Esophagus squamous epithelium (tissue), 5 donors: ENCODE results near the gene KLRC2. TPM values are rescaled to one million over a fixed set of nuclear protein-coding genes. Genes with fewer than 3 reads are reported as not detected.
"Not testable (repeated sequence)": the region's sequence is repeated elsewhere in the genome, so short reads cannot be mapped to it uniquely, and the experiment has no call there.

Experiments
- DNase-seq: peaks from one replicate; lab custom pipeline; 2025; lab: John Stamatoyannopoulos, UW
- H3K27ac ChIP-seq, 4 donors: fragments of 200-600 bp; sonication (generic); one replicate each; pipeline ENCODE4 v1.5.1; 2016 to 2019; ENCODE audit warnings: mild to moderate bottlenecking in 1 of 4
- H3K27me3 ChIP-seq, 4 donors: fragments of 200-600 bp; sonication (generic); 1 replicate in 3 of 4; 2 replicates in 1 of 4; pipeline versions ENCODE4 v1.5.1 to v1.6.0; 2017 to 2021; ENCODE audit warnings: antibody characterized with exemption in 1 of 4
- H3K36me3 ChIP-seq, 3 donors: fragments of 200-600 bp; sonication (generic); one replicate each; pipeline ENCODE4 v1.5.1; 2016 to 2019
- H3K4me1 ChIP-seq, 3 donors: fragments of 200-600 bp; sonication (generic); one replicate each; pipeline ENCODE4 v1.5.1; 2017 to 2019
- H3K4me3 ChIP-seq, 4 donors: fragments of 200-600 bp; sonication (generic); 1 replicate in 3 of 4; 2 replicates in 1 of 4; pipeline ENCODE4 v1.5.1; 2016 to 2019; ENCODE audit warnings: mild to moderate bottlenecking in 2 of 4, moderate library complexity in 1 of 4
- H3K9me3 ChIP-seq, 3 donors: fragments of 200-600 bp; sonication (generic); one replicate each; pipeline ENCODE4 v1.5.1; 2016 to 2019
- CTCF ChIP-seq, 6 experiments: fragments of 450-650 bp in 4 of 6; fragments of 200-600 bp in 2 of 6; sonication (generic) in 2 of 6; IDR thresholded peaks; one replicate each; pipeline ENCODE4 v1.5.1; 2016 to 2019; ENCODE audit warnings: antibody characterized with exemption in 6 of 6, mild to moderate bottlenecking in 4 of 6, moderate library complexity in 4 of 6
- POLR2A ChIP-seq, 4 donors: fragments of 450-650 bp; IDR thresholded peaks; one replicate each; pipeline ENCODE4 v1.6.1; 2017; ENCODE audit warnings: antibody characterized with exemption in 4 of 4, mild to moderate bottlenecking in 4 of 4, moderate library complexity in 3 of 4
- WGBS, 2 donors: methylation state at CpG; one replicate each; pipeline ENCODE4 v1.1.5; 2018; 5-methylcytosine and 5-hydroxymethylcytosine counted together
- intact Hi-C: fragments of 100-400 bp; cut with DNase I; formaldehyde crosslinking; loops from one replicate; pipeline ENCODE4 v1.15.0; 2022
- total RNA-seq, 4 donors: library from RNA; depleted of rRNA; stranded (reverse); fragments of >200 nt; gene quantifications; one replicate each; pipeline ENCODE4 v1.1.0, GENCODE V29; 2016
- donor health status: DM: yes; HTN: yes; CAD: no.

The KLRC2 gene
- total RNA-seq: 1 to 10 TPM in 1 of 4 donors, under 1 TPM in 2, not detected in 1; 0.35 to 6.3 (median 0.83) TPM

- DNase-seq, H3K4me1 ChIP-seq, H3K4me3 ChIP-seq, H3K27ac ChIP-seq, H3K9me3 ChIP-seq, intact Hi-C loops, H3K36me3 ChIP-seq, H3K27me3 ChIP-seq: not testable (repeated sequence)
- 13 to 18% methylated on average over 3 of the region's 3 CpGs for WGBS, 2 donors
Observed at GRCh38 chr12:10435816-10436215, at the start of gene KLRC2. TSS of gene KLRC2 (minus strand) at chr12:10436010. CDS start at chr12:10435986, 24 bp downstream.

- H3K27ac ChIP-seq, intact Hi-C loops, H3K27me3 ChIP-seq, H3K36me3 ChIP-seq, H3K4me3 ChIP-seq, H3K4me1 ChIP-seq, H3K9me3 ChIP-seq, DNase-seq: not testable (repeated sequence)
- WGBS, 2 donors: 17% methylated on average over 1 of the region's 2 CpGs; no CpG with 5 or more reads in 1 of the 2 donors
Observed at GRCh38 chr12:10481901-10482300, 46.1 kb upstream of the KLRC2 start.

GRCh38 chr12:10472808-10473207 is 37.0 kb upstream of the KLRC2 start:
- DNase-seq, H3K4me3 ChIP-seq, H3K4me1 ChIP-seq, H3K36me3 ChIP-seq, H3K27ac ChIP-seq, H3K27me3 ChIP-seq, intact Hi-C loops, H3K9me3 ChIP-seq: not testable (repeated sequence)
- WGBS, 2 donors: 78 to 85% methylated on average over 5 of the region's 5 CpGs

- 72 to 89% methylated on average over 1 of the region's 1 CpG for WGBS, 2 donors
- TF ChIP-seq CTCF (IDR thresholded peaks at IDR 0.05) (no peak), POLR2A (IDR thresholded peaks at IDR 0.05) (no peak)
- H3K36me3 ChIP-seq: no peaks in the 10 kb centered on the region
- H3K4me3 ChIP-seq: no peak overlapping the region
- H3K9me3 ChIP-seq: no peaks in the 10 kb centered on the region
- no peak overlapping the region for H3K27ac ChIP-seq
- no peaks in the 10 kb centered on the region for H3K4me1 ChIP-seq
- no peak for DNase-seq
- intact Hi-C loops: no loop called here
- no peaks in the 10 kb centered on the region for H3K27me3 ChIP-seq
Observed at GRCh38 chr12:10469701-10470100, 33.9 kb upstream of the KLRC2 start.

- no peaks in the 10 kb centered on the region for H3K4me1 ChIP-seq
- TF ChIP-seq POLR2A (IDR thresholded peaks at IDR 0.05) (no peak), CTCF (IDR thresholded peaks at IDR 0.05) (no peak)
- no peak overlapping the region for H3K4me3 ChIP-seq
- no peak overlapping the region for H3K27ac ChIP-seq
- H3K9me3 ChIP-seq: no peaks in the 10 kb centered on the region
- no peak for DNase-seq
- WGBS, 2 donors: 80% methylated on average over 1 of the region's 4 CpGs; no CpG with 5 or more reads in 1 of the 2 donors
- no peaks in the 10 kb centered on the region for H3K27me3 ChIP-seq
- no peaks in the 10 kb centered on the region for H3K36me3 ChIP-seq
- intact Hi-C loops: no loop called here
Observed at GRCh38 chr12:10466311-10466710, 30.5 kb upstream of the KLRC2 start.

GRCh38 chr12:10457760-10458159 is 21.9 kb upstream of the KLRC2 start:
- no peaks in the 10 kb centered on the region for H3K4me1 ChIP-seq
- no peak overlapping the region for H3K27ac ChIP-seq
- H3K36me3 ChIP-seq: no peaks in the 10 kb centered on the region
- peaks cover 0 to 18% (median 0%) of the 10 kb centered on the region in 3 donors for H3K9me3 ChIP-seq
- no peaks in the 10 kb centered on the region for H3K27me3 ChIP-seq
- H3K4me3 ChIP-seq: no peak overlapping the region
- intact Hi-C loops: no loop called here
- WGBS, 2 donors: 95 to 100% methylated on average over 3 of the region's 3 CpGs
- no peak for TF ChIP-seq CTCF (IDR thresholded peaks at IDR 0.05)
- no peak for TF ChIP-seq POLR2A (IDR thresholded peaks at IDR 0.05)
- DNase-seq: no peak

GRCh38 chr12:10456856-10457255 is 21.0 kb upstream of the KLRC2 start:
- TF ChIP-seq POLR2A (IDR thresholded peaks at IDR 0.05): no peak
- 84 to 92% methylated on average over 2 of the region's 2 CpGs for WGBS, 2 donors

More at GRCh38 chr12:10456856-10457255, 21.0 kb upstream of the KLRC2 start:
- DNase-seq: no peak
- H3K4me1 ChIP-seq: no peaks in the 10 kb centered on the region
- H3K9me3 ChIP-seq: peaks cover 0 to 18% (median 0%) of the 10 kb centered on the region in 3 donors
- no peak overlapping the region for H3K4me3 ChIP-seq
- intact Hi-C loops: no loop called here
- H3K27me3 ChIP-seq: no peaks in the 10 kb centered on the region
- no peaks in the 10 kb centered on the region for H3K36me3 ChIP-seq
- no peak overlapping the region for H3K27ac ChIP-seq
